CD4-positive, alpha-beta memory T cell (primary cell): Measurements from ENCODE around the gene CDKAL1. TPM values are rescaled to one million over a fixed set of nuclear protein-coding genes. Genes with fewer than 3 reads are reported as not detected.

ENCODE experiments used
- CTCF ChIA-PET: fragments of 350-600 bp; sonication (Branson Sonifier 250); formaldehyde crosslinking; loops from one replicate; lab custom pipeline; 2021; ENCODE audit warnings: inconsistent platforms; ENCODE audit not compliant: partially characterized antibody; lab: Charles Lee
- POLR2A ChIA-PET: fragments of 350-600 bp; sonication (Branson Sonifier 250); formaldehyde crosslinking; loops from one replicate; lab custom pipeline; 2021; ENCODE audit not compliant: partially characterized antibody; lab: Charles Lee
- DNase-seq, 5 donors: peaks; one replicate each; pipeline versions ENCODE4 v3.0.0 to v3.0.0-alpha.2; 2020 to 2022; ENCODE audit warnings: mixed read lengths in 1 of 5
- H3K27ac ChIP-seq: one replicate; pipeline ENCODE4 v1.7.0; 2013; ENCODE audit warnings: low read depth, low read length
- H3K27me3 ChIP-seq: 2 replicates; pipeline ENCODE4 v1.7.0; 2013; ENCODE audit warnings: mild to moderate bottlenecking, low read length, moderate library complexity; ENCODE audit not compliant: insufficient read depth
- H3K36me3 ChIP-seq: 2 replicates; pipeline ENCODE4 v1.7.0; 2013; ENCODE audit warnings: mild to moderate bottlenecking, low read length, moderate library complexity; ENCODE audit not compliant: insufficient read depth
- H3K4me1 ChIP-seq: 2 replicates; pipeline ENCODE4 v1.7.0; 2013; ENCODE audit warnings: mild to moderate bottlenecking, low read length, moderate library complexity; ENCODE audit not compliant: insufficient read depth
- H3K4me3 ChIP-seq, 2 donors: one replicate each; pipeline ENCODE4 v1.7.0; 2013; ENCODE audit warnings: low read length in 2 of 2, mild to moderate bottlenecking in 1 of 2
- H3K9me3 ChIP-seq, 2 donors: one replicate each; pipeline ENCODE4 v1.7.0; 2013; ENCODE audit warnings: low read length in 2 of 2, control low read depth in 1 of 2; ENCODE audit not compliant: control insufficient read depth in 1 of 2
- H3K27ac Mint-ChIP-seq, 7 donors: one replicate each; pipeline ENCODE4 v1.8.0; 2020 to 2021; ENCODE audit warnings: mixed read lengths in 7 of 7, mild to moderate bottlenecking in 6 of 7, inconsistent platforms in 3 of 7, moderate library complexity in 3 of 7
- H3K27me3 Mint-ChIP-seq, 2 donors: one replicate each; pipeline ENCODE4 v1.8.0; 2020 to 2021; ENCODE audit warnings: mixed read lengths in 2 of 2
- H3K36me3 Mint-ChIP-seq, 2 donors: one replicate each; pipeline ENCODE4 v1.8.0; 2020 to 2021; ENCODE audit warnings: mixed read lengths in 2 of 2, inconsistent platforms in 1 of 2, mild to moderate bottlenecking in 1 of 2
- H3K4me1 Mint-ChIP-seq, 4 donors: one replicate each; pipeline ENCODE4 v1.8.0; 2020 to 2021; ENCODE audit warnings: mixed read lengths in 4 of 4, mild to moderate bottlenecking in 1 of 4
- H3K4me3 Mint-ChIP-seq, 8 donors: one replicate each; pipeline ENCODE4 v1.8.0; 2020 to 2021; ENCODE audit warnings: mixed read lengths in 8 of 8, mild to moderate bottlenecking in 7 of 8, moderate library complexity in 6 of 8, inconsistent platforms in 3 of 8
- H3K9me3 Mint-ChIP-seq, 8 donors: one replicate each; pipeline ENCODE4 v1.8.0; 2020 to 2021; ENCODE audit warnings: mixed read lengths in 8 of 8, mild to moderate bottlenecking in 5 of 8, inconsistent platforms in 3 of 8, moderate library complexity in 1 of 8
- intact Hi-C: fragments of 100-400 bp; cut with micrococcal nuclease; formaldehyde crosslinking; loops from one replicate; pipeline ENCODE4 v1.15.1; 2023
- polyA plus RNA-seq, 2 donors: library from polyadenylated mRNA; unstranded; fragments of 300-500 nt; fragmentation: Illumina TruSeq; gene quantifications; one replicate each; pipeline ENCODE4 v1.2.3, GENCODE V29; 2021
- total RNA-seq, 2 experiments: library from RNA; stranded (reverse); gene quantifications; one replicate each; pipeline ENCODE4 v1.2.3, GENCODE V29; 2021

The CDKAL1 gene
- total and polyA plus RNA-seq, 4 experiments from 2014 or later = 22.3 to 41.8 (median 26.8) TPM

DNA sequence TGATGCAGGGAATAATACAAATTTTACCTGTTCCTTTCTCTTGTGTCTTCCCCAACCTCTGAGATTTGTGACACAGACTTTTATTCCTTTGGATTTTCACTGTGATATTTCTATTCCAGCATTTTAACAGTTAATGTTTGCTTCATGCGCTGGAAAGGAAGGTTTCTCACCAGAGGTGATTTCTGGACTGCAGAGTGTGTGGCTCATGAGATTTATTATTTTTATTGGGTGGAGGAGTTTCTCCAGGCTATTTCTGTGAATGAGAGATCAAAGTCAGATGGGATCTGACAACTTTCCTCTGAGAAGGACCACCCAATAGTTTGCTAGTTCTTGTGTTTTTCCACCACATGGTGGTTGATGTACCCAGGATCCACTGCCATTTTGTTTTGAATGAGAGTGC lies 377.5 kb downstream of the CDKAL1 start:
- H3K27me3 Mint-ChIP-seq = no peaks in the 10 kb centered on the region
- Histone ChIP-seq H3K4me1 (no peaks in the 10 kb centered on the region), H3K9me3 (peaks cover 0 to 3% of the 10 kb centered on the region in 2 donors), H3K27ac (no peak overlapping the region), H3K27me3 (no peaks in the 10 kb centered on the region), H3K36me3 (no peaks in the 10 kb centered on the region), H3K4me3 (no peak overlapping the region)
- CTCF ChIA-PET = no interaction called here
- peaks cover 0 to 3% (median 0%) of the 10 kb centered on the region in 4 donors for H3K4me1 Mint-ChIP-seq
- H3K4me3 Mint-ChIP-seq = no peak overlapping the region
- intact Hi-C loops = no loop called here
- H3K36me3 Mint-ChIP-seq = peaks cover 41 to 51% of the 10 kb centered on the region in 2 donors
- no peak for DNase-seq
- no peak overlapping the region for H3K27ac Mint-ChIP-seq
- POLR2A ChIA-PET = no interaction called here
- H3K9me3 Mint-ChIP-seq = peaks cover 3 to 36% (median 24%) of the 10 kb centered on the region in 8 donors

DNA sequence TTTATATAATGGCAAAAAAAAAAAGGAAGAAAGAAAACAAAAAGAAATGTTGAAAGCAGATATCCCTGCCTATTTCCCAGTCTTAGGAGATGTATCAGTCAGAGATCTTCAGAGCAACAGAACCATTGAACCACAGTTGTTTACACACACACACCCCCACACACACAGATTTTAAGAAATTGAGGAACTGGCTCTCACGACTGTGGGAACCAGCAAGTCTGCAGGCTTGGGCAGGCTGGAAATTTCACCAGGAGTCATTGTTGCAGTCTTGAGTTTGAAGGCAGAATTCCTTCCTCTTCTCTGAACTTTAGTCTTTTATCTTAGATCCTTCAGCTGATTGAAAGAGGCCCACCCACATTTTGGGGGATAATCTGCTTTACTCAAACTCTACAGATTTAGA lies 380.9 kb downstream of the CDKAL1 start:
- no peaks in the 10 kb centered on the region for H3K27me3 ChIP-seq
- H3K4me3 ChIP-seq = no peak overlapping the region
- H3K36me3 ChIP-seq = no peaks in the 10 kb centered on the region
- intact Hi-C loops = no loop called here
- DNase-seq = no peak
- no peak overlapping the region for H3K27ac ChIP-seq
- no peaks in the 10 kb centered on the region for H3K4me1 ChIP-seq
- H3K27ac Mint-ChIP-seq = no peak overlapping the region
- peaks cover 0 to 3% of the 10 kb centered on the region in 2 donors for H3K9me3 ChIP-seq
- CTCF ChIA-PET = no interaction called here
- peaks cover 3 to 36% (median 24%) of the 10 kb centered on the region in 8 donors for H3K9me3 Mint-ChIP-seq
- POLR2A ChIA-PET = no interaction called here
- H3K4me3 Mint-ChIP-seq = no peak overlapping the region
- peaks cover 0 to 4% (median 2%) of the 10 kb centered on the region in 4 donors for H3K4me1 Mint-ChIP-seq
- H3K27me3 Mint-ChIP-seq = no peaks in the 10 kb centered on the region
- H3K36me3 Mint-ChIP-seq = peaks cover 41 to 49% of the 10 kb centered on the region in 2 donors

DNA sequence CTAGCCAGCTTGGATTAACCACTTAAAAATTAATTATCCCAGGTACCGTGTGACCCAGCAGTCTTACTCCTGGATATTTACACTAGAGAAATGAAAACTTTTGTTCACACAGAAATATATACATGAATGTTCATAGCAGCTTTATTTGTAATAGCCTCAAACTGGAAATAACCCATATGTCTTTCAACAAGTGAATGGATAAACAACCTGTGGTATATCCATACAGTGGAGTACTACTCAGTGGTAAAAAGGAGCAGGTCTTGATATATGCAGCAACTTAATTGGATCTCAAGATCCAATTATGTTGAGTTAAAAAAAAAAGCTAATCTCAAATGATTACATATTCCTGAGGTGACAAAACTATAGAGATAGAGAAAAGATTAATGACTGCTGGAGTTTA lies 381.4 kb downstream of the CDKAL1 start:
- POLR2A ChIA-PET = no interaction called here
- H3K36me3 ChIP-seq = no peaks in the 10 kb centered on the region
- H3K27ac Mint-ChIP-seq = no peak overlapping the region
- H3K9me3 ChIP-seq = peaks cover 0 to 3% of the 10 kb centered on the region in 2 donors
- H3K4me3 Mint-ChIP-seq = no peak overlapping the region
- peaks cover 3 to 36% (median 23%) of the 10 kb centered on the region in 8 donors for H3K9me3 Mint-ChIP-seq
- H3K27me3 ChIP-seq = no peaks in the 10 kb centered on the region
- H3K27ac ChIP-seq = no peak overlapping the region
- peaks cover 38 to 47% of the 10 kb centered on the region in 2 donors for H3K36me3 Mint-ChIP-seq
- no peaks in the 10 kb centered on the region for H3K4me1 ChIP-seq
- no peak for DNase-seq
- H3K4me3 ChIP-seq = no peak overlapping the region
- intact Hi-C loops = no loop called here
- peaks cover 0 to 4% (median 2%) of the 10 kb centered on the region in 4 donors for H3K4me1 Mint-ChIP-seq
- CTCF ChIA-PET = no interaction called here
- H3K27me3 Mint-ChIP-seq = no peaks in the 10 kb centered on the region

DNA sequence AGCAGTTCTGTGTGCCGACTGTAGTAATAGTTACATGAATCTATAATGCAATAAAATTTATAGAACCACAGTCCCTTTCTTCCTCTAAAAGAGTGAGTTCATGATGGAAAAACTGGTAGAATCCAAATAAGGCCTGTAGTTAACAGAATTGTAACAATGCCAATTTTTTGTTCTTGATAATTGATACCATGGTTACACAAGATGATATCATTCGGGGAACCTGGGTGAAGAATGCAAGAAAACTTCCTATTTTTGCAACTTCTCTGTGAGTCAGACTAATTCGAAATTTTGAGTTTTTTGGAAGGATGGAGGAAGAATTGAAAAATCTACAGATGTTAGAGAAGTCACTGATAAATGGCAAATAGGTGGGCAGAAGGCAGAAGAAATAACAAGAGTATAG lies 381.8 kb downstream of the CDKAL1 start:
- no peak overlapping the region for H3K4me3 Mint-ChIP-seq
- no peak overlapping the region for H3K27ac Mint-ChIP-seq
- Histone ChIP-seq H3K27ac (no peak overlapping the region), H3K36me3 (no peaks in the 10 kb centered on the region), H3K4me3 (no peak overlapping the region), H3K9me3 (peaks cover 0 to 3% of the 10 kb centered on the region in 2 donors), H3K27me3 (no peaks in the 10 kb centered on the region), H3K4me1 (no peaks in the 10 kb centered on the region)
- no peaks in the 10 kb centered on the region for H3K27me3 Mint-ChIP-seq
- CTCF ChIA-PET = no interaction called here
- DNase-seq = no peak
- peaks cover 3 to 36% (median 22%) of the 10 kb centered on the region in 8 donors for H3K9me3 Mint-ChIP-seq
- H3K4me1 Mint-ChIP-seq = peaks cover 0 to 4% (median 2%) of the 10 kb centered on the region in 4 donors
- POLR2A ChIA-PET = no interaction called here
- H3K36me3 Mint-ChIP-seq = peaks cover 36 to 45% of the 10 kb centered on the region in 2 donors
- intact Hi-C loops = no loop called here

DNA sequence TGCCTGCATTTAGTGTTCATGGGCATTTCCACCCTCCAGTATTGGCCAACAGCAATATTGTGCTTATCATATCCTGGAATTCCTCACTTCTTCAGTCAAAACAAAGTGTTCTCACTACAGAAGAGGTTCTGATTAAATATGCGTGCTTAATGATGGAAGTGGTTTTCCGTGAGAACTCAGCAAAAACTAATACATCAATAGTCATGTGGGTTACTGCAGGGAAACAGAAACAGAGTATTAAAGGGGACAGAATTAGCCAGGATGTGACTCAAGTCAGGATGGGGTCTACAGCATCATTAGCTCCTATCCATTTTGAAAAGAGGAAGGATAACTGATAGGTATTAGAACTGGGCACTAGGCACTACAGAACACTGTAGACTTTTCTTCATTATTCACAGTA lies 384.6 kb downstream of the CDKAL1 start:
- Mint-ChIP-seq H3K4me3 (no peak overlapping the region), H3K9me3 (peaks cover 3 to 22% (median 11%) of the 10 kb centered on the region in 8 donors), H3K36me3 (peaks cover 26 to 42% of the 10 kb centered on the region in 2 donors), H3K4me1 (peaks cover 0 to 7% (median 2%) of the 10 kb centered on the region in 4 donors), H3K27me3 (no peaks in the 10 kb centered on the region), H3K27ac (peak overlapping the region in 1 of 7 donors; percentile 29)
- Histone ChIP-seq H3K9me3 (peaks cover 0 to 3% of the 10 kb centered on the region in 2 donors), H3K4me3 (no peak overlapping the region), H3K27ac (no peak overlapping the region), H3K27me3 (no peaks in the 10 kb centered on the region), H3K36me3 (no peaks in the 10 kb centered on the region), H3K4me1 (no peaks in the 10 kb centered on the region)
- no peak for DNase-seq
- POLR2A ChIA-PET = no interaction called here
- intact Hi-C loops = no loop called here
- CTCF ChIA-PET = no interaction called here

DNA sequence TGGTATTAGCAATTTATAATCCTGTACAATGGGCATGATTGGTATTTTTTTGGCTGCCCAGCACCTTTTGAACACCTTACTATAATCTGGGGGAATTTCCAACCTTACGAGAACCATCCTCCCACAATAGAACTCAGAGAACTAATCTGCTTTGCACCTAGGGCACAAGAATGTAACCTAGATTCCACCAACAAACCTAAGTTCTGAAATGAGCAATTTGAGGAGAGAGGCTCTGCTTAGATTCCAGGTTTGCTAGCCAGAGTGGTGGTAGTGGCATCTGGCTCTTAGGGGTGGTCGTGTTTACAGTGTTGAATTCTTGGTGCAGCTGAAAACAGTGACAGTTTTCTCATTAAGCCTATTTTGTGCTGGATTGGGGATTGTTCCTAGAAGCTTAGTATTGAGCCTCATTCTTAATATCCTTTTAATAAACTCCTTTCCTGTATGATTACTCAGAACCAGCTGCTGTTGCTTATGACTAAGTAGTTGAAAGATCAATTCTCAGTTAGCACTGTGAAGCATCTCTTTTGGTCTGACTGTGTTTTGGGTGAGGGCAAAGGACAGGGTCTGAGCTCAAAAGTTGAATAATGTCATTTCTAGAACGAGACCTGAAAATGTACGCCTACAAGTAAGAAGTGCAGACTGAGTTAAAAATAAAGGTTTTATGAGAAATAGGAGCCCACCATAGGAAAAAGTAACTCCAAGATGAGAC lies 385.6 kb downstream of the CDKAL1 start:
- H3K4me1 ChIP-seq = no peaks in the 10 kb centered on the region
- no peak overlapping the region for H3K4me3 Mint-ChIP-seq
- H3K9me3 Mint-ChIP-seq = peaks cover 0 to 13% (median 7%) of the 10 kb centered on the region in 8 donors
- no peak overlapping the region for H3K27ac ChIP-seq
- no peaks in the 10 kb centered on the region for H3K27me3 ChIP-seq
- H3K27ac Mint-ChIP-seq = peak overlapping the region in 1 of 7 donors; percentile 43
- H3K36me3 Mint-ChIP-seq = peaks cover 19 to 34% of the 10 kb centered on the region in 2 donors
- H3K4me1 Mint-ChIP-seq = peaks cover 0 to 8% (median 2%) of the 10 kb centered on the region in 4 donors
- DNase-seq = no peak
- H3K36me3 ChIP-seq = no peaks in the 10 kb centered on the region
- intact Hi-C loops = no loop called here
- ChIA-PET CTCF (no interaction called here), POLR2A (no interaction called here)
- H3K4me3 ChIP-seq = no peak overlapping the region
- no peaks in the 10 kb centered on the region for H3K27me3 Mint-ChIP-seq
- H3K9me3 ChIP-seq = peaks cover 0 to 3% of the 10 kb centered on the region in 2 donors

DNA sequence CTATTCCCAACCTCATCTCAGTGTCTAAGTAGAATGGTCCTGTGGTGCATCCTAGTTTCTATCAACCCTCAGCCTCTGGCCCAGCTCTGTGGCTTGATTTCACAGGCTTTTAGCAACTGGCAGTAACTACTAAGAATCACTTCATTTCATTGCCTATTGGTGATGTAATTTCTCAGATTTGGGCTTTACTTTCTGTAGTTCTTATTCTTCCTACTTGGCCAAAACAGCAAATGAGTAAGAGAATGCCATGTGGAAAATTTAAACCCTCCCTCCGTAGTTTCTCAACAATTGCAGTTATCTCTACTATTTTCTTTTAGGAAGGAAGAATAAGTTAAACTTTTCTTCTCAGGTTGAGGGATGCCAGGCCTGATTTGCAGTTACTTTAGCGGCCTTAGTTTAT lies 387.3 kb downstream of the CDKAL1 start:
- Mint-ChIP-seq H3K4me3 (no peak overlapping the region), H3K27me3 (no peaks in the 10 kb centered on the region), H3K36me3 (peaks cover 6 to 18% of the 10 kb centered on the region in 2 donors), H3K9me3 (no peaks in the 10 kb centered on the region), H3K27ac (no peak overlapping the region), H3K4me1 (peaks cover 0 to 7% (median 2%) of the 10 kb centered on the region in 4 donors)
- Histone ChIP-seq H3K36me3 (no peaks in the 10 kb centered on the region), H3K4me3 (no peak overlapping the region), H3K27ac (no peak overlapping the region), H3K4me1 (no peaks in the 10 kb centered on the region), H3K27me3 (no peaks in the 10 kb centered on the region), H3K9me3 (no peaks in the 10 kb centered on the region)
- DNase-seq = no peak
- ChIA-PET CTCF (no interaction called here), POLR2A (no interaction called here)
- intact Hi-C loops = no loop called here
